Measurements from ENCODE around the gene NFX1.

The NFX1 gene

DNA sequence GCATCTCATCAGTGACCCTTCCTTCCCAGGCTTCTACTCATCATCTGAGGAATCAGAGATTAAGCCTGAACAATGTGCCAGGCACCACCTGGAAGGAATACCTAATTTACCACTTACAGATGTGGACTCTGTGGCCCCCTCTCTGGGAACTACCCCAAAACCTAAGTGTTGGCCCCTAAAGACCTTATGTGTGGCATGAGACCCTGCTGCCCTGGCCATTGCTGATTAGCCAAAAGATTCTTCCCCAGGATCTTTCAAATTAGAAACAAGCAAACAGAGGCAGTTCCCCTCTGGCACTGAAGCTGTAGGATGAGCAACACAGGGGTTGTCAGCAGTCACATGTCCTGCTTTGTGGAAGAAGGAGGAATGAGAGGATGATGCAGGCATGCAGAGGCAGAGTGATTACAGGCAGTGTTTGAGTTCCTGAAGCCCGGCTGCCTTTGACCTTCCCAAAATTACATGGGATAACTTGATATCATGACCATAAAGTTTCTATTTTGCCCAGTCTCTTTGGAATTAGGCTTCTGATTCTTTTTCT is 39.8 kb upstream of the NFX1 start:
- H3K36me3 ChIP-seq (ENCODE audit: control insufficient read depth in 2 of 2, insufficient read depth in 2 of 2, low read length in 2 of 2), result peaks cover 46 to 47% of the 10 kb centered on the region in 2 donors
- no peak overlapping the region for H3K4me3 ChIP-seq (ENCODE audit: low read length in 2 of 2)
- H3K4me1 ChIP-seq (ENCODE audit: control insufficient read depth in 2 of 2, insufficient read depth in 2 of 2, low read length in 2 of 2), result no peaks in the 10 kb centered on the region
- no peak overlapping the region for H3K27ac ChIP-seq (ENCODE audit: low read depth in 2 of 2, low read length in 2 of 2)
- H3K27me3 ChIP-seq (ENCODE audit: control insufficient read depth in 2 of 2, insufficient read depth in 2 of 2, low read length in 2 of 2), result no peaks in the 10 kb centered on the region
- H3K9me3 ChIP-seq (ENCODE audit: control insufficient read depth in 2 of 2, low read length in 2 of 2), result no peaks in the 10 kb centered on the region
- no peak overlapping the region for H3K9ac ChIP-seq (ENCODE audit: low read depth in 1 of 2, low read length in 2 of 2)

GRCh38 chr9:33254211-33254610 is 36.1 kb upstream of the NFX1 start:
- Histone ChIP-seq H3K27me3 (ENCODE audit: control insufficient read depth in 2 of 2, insufficient read depth in 2 of 2, low read length in 2 of 2) (no peaks in the 10 kb centered on the region), H3K27ac (ENCODE audit: low read depth in 2 of 2, low read length in 2 of 2) (no peak overlapping the region), H3K9me3 (ENCODE audit: control insufficient read depth in 2 of 2, low read length in 2 of 2) (no peaks in the 10 kb centered on the region), H3K4me3 (ENCODE audit: low read length in 2 of 2) (no peak overlapping the region), H3K36me3 (ENCODE audit: control insufficient read depth in 2 of 2, insufficient read depth in 2 of 2, low read length in 2 of 2) (peaks cover 68 to 73% of the 10 kb centered on the region in 2 donors), H3K9ac (ENCODE audit: low read depth in 1 of 2, low read length in 2 of 2) (no peak overlapping the region), H3K4me1 (ENCODE audit: control insufficient read depth in 2 of 2, insufficient read depth in 2 of 2, low read length in 2 of 2) (no peaks in the 10 kb centered on the region)

DNA sequence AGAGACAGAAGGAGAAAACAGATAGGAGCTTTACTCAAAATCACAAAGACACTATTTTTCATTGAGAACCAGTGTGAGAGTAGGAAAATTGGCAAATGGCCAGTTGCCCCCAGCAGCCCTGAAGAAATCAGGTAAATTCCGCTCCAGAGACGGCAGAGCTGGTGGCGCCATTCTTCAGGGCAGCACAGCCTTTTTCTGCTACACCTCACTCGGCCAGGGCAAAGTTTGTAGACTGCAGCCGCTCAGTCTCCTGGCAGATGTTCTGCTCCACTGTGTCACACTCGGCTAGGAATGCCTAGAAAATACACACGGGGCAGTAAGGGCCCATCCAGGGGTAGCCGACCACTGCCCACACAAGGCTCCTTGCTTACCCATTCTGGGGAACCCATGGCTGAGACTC is 35.3 kb upstream of the NFX1 start:
- no peak overlapping the region for H3K27ac ChIP-seq (ENCODE audit: low read depth in 2 of 2, low read length in 2 of 2)
- H3K4me3 ChIP-seq (ENCODE audit: low read length in 2 of 2), result no peak overlapping the region
- peaks cover 71 to 78% of the 10 kb centered on the region in 2 donors for H3K36me3 ChIP-seq (ENCODE audit: control insufficient read depth in 2 of 2, insufficient read depth in 2 of 2, low read length in 2 of 2)
- H3K27me3 ChIP-seq (ENCODE audit: control insufficient read depth in 2 of 2, insufficient read depth in 2 of 2, low read length in 2 of 2), result no peaks in the 10 kb centered on the region
- H3K9ac ChIP-seq (ENCODE audit: low read depth in 1 of 2, low read length in 2 of 2), result no peak overlapping the region
- H3K9me3 ChIP-seq (ENCODE audit: control insufficient read depth in 2 of 2, low read length in 2 of 2), result no peaks in the 10 kb centered on the region
- H3K4me1 ChIP-seq (ENCODE audit: control insufficient read depth in 2 of 2, insufficient read depth in 2 of 2, low read length in 2 of 2), result no peaks in the 10 kb centered on the region

- peaks cover 75 to 78% of the 10 kb centered on the region in 2 donors for H3K36me3 ChIP-seq (ENCODE audit: control insufficient read depth in 2 of 2, insufficient read depth in 2 of 2, low read length in 2 of 2)
- no peaks in the 10 kb centered on the region for H3K9me3 ChIP-seq (ENCODE audit: control insufficient read depth in 2 of 2, low read length in 2 of 2)
- no peaks in the 10 kb centered on the region for H3K27me3 ChIP-seq (ENCODE audit: control insufficient read depth in 2 of 2, insufficient read depth in 2 of 2, low read length in 2 of 2)
- H3K27ac ChIP-seq (ENCODE audit: low read depth in 2 of 2, low read length in 2 of 2), result no peak overlapping the region
- no peak overlapping the region for H3K9ac ChIP-seq (ENCODE audit: low read depth in 1 of 2, low read length in 2 of 2)
- no peaks in the 10 kb centered on the region for H3K4me1 ChIP-seq (ENCODE audit: control insufficient read depth in 2 of 2, insufficient read depth in 2 of 2, low read length in 2 of 2)
- H3K4me3 ChIP-seq (ENCODE audit: low read length in 2 of 2), result no peak overlapping the region
Measured at GRCh38 chr9:33255471-33255870, 34.8 kb upstream of the NFX1 start.

- H3K4me1 ChIP-seq (ENCODE audit: control insufficient read depth in 2 of 2, insufficient read depth in 2 of 2, low read length in 2 of 2), result no peaks in the 10 kb centered on the region
- no peak overlapping the region for H3K27ac ChIP-seq (ENCODE audit: low read depth in 2 of 2, low read length in 2 of 2)
- no peak overlapping the region for H3K9ac ChIP-seq (ENCODE audit: low read depth in 1 of 2, low read length in 2 of 2)
- H3K4me3 ChIP-seq (ENCODE audit: low read length in 2 of 2), result no peak overlapping the region
- no peaks in the 10 kb centered on the region for H3K27me3 ChIP-seq (ENCODE audit: control insufficient read depth in 2 of 2, insufficient read depth in 2 of 2, low read length in 2 of 2)
- H3K36me3 ChIP-seq (ENCODE audit: control insufficient read depth in 2 of 2, insufficient read depth in 2 of 2, low read length in 2 of 2), result peaks cover 79 to 82% of the 10 kb centered on the region in 2 donors
- H3K9me3 ChIP-seq (ENCODE audit: control insufficient read depth in 2 of 2, low read length in 2 of 2), result no peaks in the 10 kb centered on the region
Measured at GRCh38 chr9:33256236-33256635, 34.1 kb upstream of the NFX1 start.

- H3K9ac ChIP-seq (ENCODE audit: low read depth in 1 of 2, low read length in 2 of 2), result no peak overlapping the region
- no peaks in the 10 kb centered on the region for H3K9me3 ChIP-seq (ENCODE audit: control insufficient read depth in 2 of 2, low read length in 2 of 2)
- no peaks in the 10 kb centered on the region for H3K4me1 ChIP-seq (ENCODE audit: control insufficient read depth in 2 of 2, insufficient read depth in 2 of 2, low read length in 2 of 2)
- H3K36me3 ChIP-seq (ENCODE audit: control insufficient read depth in 2 of 2, insufficient read depth in 2 of 2, low read length in 2 of 2), result peaks cover 83 to 88% of the 10 kb centered on the region in 2 donors
- H3K4me3 ChIP-seq (ENCODE audit: low read length in 2 of 2), result no peak overlapping the region
- no peaks in the 10 kb centered on the region for H3K27me3 ChIP-seq (ENCODE audit: control insufficient read depth in 2 of 2, insufficient read depth in 2 of 2, low read length in 2 of 2)
- H3K27ac ChIP-seq (ENCODE audit: low read depth in 2 of 2, low read length in 2 of 2), result no peak overlapping the region
Measured at GRCh38 chr9:33257276-33257675, 33.0 kb upstream of the NFX1 start.

DNA sequence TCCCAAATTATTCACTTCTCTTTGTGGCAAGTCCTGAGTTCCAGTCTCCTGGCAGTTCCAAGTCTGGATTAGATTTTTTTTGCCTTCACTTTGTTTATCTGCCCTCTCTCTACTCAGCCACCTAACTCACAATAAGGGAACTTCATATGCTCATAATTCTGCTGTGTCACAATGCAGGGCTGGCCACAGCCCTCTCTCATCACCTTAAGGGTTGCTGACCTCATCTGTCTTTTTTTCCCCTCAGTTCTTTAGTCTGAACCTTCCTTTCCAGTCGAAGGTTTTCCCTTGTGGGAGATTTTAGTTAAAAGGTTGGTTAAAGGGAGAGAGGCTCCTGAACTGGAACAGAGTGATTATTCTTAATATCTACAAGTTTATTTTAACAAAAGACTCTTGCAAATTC is 29.9 kb upstream of the NFX1 start:
- H3K4me3 ChIP-seq (ENCODE audit: low read length in 2 of 2), result no peak overlapping the region
- H3K36me3 ChIP-seq (ENCODE audit: control insufficient read depth in 2 of 2, insufficient read depth in 2 of 2, low read length in 2 of 2), result peaks cover 56 to 61% of the 10 kb centered on the region in 2 donors
- H3K27me3 ChIP-seq (ENCODE audit: control insufficient read depth in 2 of 2, insufficient read depth in 2 of 2, low read length in 2 of 2), result no peaks in the 10 kb centered on the region
- no peak overlapping the region for H3K27ac ChIP-seq (ENCODE audit: low read depth in 2 of 2, low read length in 2 of 2)
- H3K9ac ChIP-seq (ENCODE audit: low read depth in 1 of 2, low read length in 2 of 2), result no peak overlapping the region
- H3K9me3 ChIP-seq (ENCODE audit: control insufficient read depth in 2 of 2, low read length in 2 of 2), result no peaks in the 10 kb centered on the region
- H3K4me1 ChIP-seq (ENCODE audit: control insufficient read depth in 2 of 2, insufficient read depth in 2 of 2, low read length in 2 of 2), result peaks cover 10 to 11% of the 10 kb centered on the region in 2 donors

GRCh38 chr9:33263131-33264002 is 26.9 kb upstream of the NFX1 start:
- H3K27me3 ChIP-seq (ENCODE audit: control insufficient read depth in 2 of 2, insufficient read depth in 2 of 2, low read length in 2 of 2), result no peaks in the 10 kb centered on the region
- peak overlapping the region; percentile 88 to 89 for H3K27ac ChIP-seq (ENCODE audit: low read depth in 2 of 2, low read length in 2 of 2)
- H3K4me3 ChIP-seq (ENCODE audit: low read length in 2 of 2), result peak overlapping the region; percentile 98 to 99
- H3K9ac ChIP-seq (ENCODE audit: low read depth in 1 of 2, low read length in 2 of 2), result peak overlapping the region; percentile 97
- H3K36me3 ChIP-seq (ENCODE audit: control insufficient read depth in 2 of 2, insufficient read depth in 2 of 2, low read length in 2 of 2), result peaks cover 46 to 48% of the 10 kb centered on the region in 2 donors
- no peaks in the 10 kb centered on the region for H3K9me3 ChIP-seq (ENCODE audit: control insufficient read depth in 2 of 2, low read length in 2 of 2)
- peaks cover 15 to 16% of the 10 kb centered on the region in 2 donors for H3K4me1 ChIP-seq (ENCODE audit: control insufficient read depth in 2 of 2, insufficient read depth in 2 of 2, low read length in 2 of 2)

- no peaks in the 10 kb centered on the region for H3K27me3 ChIP-seq (ENCODE audit: control insufficient read depth in 2 of 2, insufficient read depth in 2 of 2, low read length in 2 of 2)
- peak overlapping the region; percentile 97 for H3K9ac ChIP-seq (ENCODE audit: low read depth in 1 of 2, low read length in 2 of 2)
- peak overlapping the region; percentile 98 to 99 for H3K4me3 ChIP-seq (ENCODE audit: low read length in 2 of 2)
- H3K36me3 ChIP-seq (ENCODE audit: control insufficient read depth in 2 of 2, insufficient read depth in 2 of 2, low read length in 2 of 2), result peaks cover 47 to 49% of the 10 kb centered on the region in 2 donors
- peaks cover 15 to 16% of the 10 kb centered on the region in 2 donors for H3K4me1 ChIP-seq (ENCODE audit: control insufficient read depth in 2 of 2, insufficient read depth in 2 of 2, low read length in 2 of 2)
- peak overlapping the region; percentile 88 to 89 for H3K27ac ChIP-seq (ENCODE audit: low read depth in 2 of 2, low read length in 2 of 2)
- no peaks in the 10 kb centered on the region for H3K9me3 ChIP-seq (ENCODE audit: control insufficient read depth in 2 of 2, low read length in 2 of 2)
Measured at GRCh38 chr9:33264003-33264472, 26.3 kb upstream of the NFX1 start.

- H3K4me1 ChIP-seq (ENCODE audit: control insufficient read depth in 2 of 2, insufficient read depth in 2 of 2, low read length in 2 of 2), result peaks cover 15 to 16% of the 10 kb centered on the region in 2 donors
- peaks cover 43 to 44% of the 10 kb centered on the region in 2 donors for H3K36me3 ChIP-seq (ENCODE audit: control insufficient read depth in 2 of 2, insufficient read depth in 2 of 2, low read length in 2 of 2)
- H3K4me3 ChIP-seq (ENCODE audit: low read length in 2 of 2), result peak within 1 kb of the TSS; percentile 98 to 99
- H3K27me3 ChIP-seq (ENCODE audit: control insufficient read depth in 2 of 2, insufficient read depth in 2 of 2, low read length in 2 of 2), result no peaks in the 10 kb centered on the region
- no peaks in the 10 kb centered on the region for H3K9me3 ChIP-seq (ENCODE audit: control insufficient read depth in 2 of 2, low read length in 2 of 2)
- H3K9ac ChIP-seq (ENCODE audit: low read depth in 1 of 2, low read length in 2 of 2), result peak within 1 kb of the TSS; percentile 97 to 98
- peak within 1 kb of the TSS; percentile 88 to 89 for H3K27ac ChIP-seq (ENCODE audit: low read depth in 2 of 2, low read length in 2 of 2)
Measured at GRCh38 chr9:33264473-33265177, 25.7 kb upstream of the NFX1 start, which contains the start of the genes BAG1 and CHMP5. BAG1 (minus strand) TSS chr9:33264708. CHMP5 (plus strand) TSS chr9:33265049; CDS start chr9:33265079, 30 bp downstream.

All from mucosa of rectum (tissue), 2 donors.